Measurements from ENCODE around the gene OR2B6.

DNA sequence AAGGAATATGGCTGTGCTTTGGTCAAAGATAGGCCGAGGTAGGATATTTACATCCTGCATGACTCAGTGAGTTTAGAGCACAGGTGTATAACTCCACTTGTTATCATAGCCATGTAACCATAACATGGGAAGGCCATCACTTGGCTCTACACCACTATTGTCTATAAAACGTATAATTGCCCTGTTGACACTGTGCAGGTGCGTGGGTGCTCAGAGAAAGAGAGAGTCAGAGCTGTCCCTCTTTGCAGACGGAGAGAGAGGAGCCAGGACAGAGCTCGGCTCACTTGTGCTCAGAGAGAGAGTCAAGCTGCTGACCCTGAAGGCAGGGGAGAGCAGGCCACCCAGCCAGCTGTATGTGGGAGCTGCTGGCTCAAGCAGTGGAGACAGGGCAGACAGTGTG, 46.0 kb downstream of the OR2B6 start:
- TF ChIP-seq, protein P1, sequence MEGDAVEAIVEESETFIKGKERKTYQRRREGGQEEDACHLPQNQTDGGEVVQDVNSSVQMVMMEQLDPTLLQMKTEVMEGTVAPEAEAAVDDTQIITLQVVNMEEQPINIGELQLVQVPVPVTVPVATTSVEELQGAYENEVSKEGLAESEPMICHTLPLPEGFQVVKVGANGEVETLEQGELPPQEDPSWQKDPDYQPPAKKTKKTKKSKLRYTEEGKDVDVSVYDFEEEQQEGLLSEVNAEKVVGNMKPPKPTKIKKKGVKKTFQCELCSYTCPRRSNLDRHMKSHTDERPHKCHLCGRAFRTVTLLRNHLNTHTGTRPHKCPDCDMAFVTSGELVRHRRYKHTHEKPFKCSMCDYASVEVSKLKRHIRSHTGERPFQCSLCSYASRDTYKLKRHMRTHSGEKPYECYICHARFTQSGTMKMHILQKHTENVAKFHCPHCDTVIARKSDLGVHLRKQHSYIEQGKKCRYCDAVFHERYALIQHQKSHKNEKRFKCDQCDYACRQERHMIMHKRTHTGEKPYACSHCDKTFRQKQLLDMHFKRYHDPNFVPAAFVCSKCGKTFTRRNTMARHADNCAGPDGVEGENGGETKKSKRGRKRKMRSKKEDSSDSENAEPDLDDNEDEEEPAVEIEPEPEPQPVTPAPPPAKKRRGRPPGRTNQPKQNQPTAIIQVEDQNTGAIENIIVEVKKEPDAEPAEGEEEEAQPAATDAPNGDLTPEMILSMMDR (IDR thresholded peaks at IDR 0.05) = no peak
- TF ChIP-seq POLR2A (IDR thresholded peaks at IDR 0.05) = no peak

Measured in body of pancreas (tissue), 4 donors.